ENCODE measurements around the gene MRPL10.

GRCh38 chr17:47845716-47846075 is 14.4 kb upstream of the MRPL10 start:
- TF ChIP-seq CTCF (IDR thresholded peaks at IDR 0.05), result no peak
- TF ChIP-seq POLR2A (IDR thresholded peaks at IDR 0.05), result no peak

Data from heart left ventricle (tissue), 13 donors.